ENCODE measurements around the gene ARMC9.

ARMC9 gene

DNA sequence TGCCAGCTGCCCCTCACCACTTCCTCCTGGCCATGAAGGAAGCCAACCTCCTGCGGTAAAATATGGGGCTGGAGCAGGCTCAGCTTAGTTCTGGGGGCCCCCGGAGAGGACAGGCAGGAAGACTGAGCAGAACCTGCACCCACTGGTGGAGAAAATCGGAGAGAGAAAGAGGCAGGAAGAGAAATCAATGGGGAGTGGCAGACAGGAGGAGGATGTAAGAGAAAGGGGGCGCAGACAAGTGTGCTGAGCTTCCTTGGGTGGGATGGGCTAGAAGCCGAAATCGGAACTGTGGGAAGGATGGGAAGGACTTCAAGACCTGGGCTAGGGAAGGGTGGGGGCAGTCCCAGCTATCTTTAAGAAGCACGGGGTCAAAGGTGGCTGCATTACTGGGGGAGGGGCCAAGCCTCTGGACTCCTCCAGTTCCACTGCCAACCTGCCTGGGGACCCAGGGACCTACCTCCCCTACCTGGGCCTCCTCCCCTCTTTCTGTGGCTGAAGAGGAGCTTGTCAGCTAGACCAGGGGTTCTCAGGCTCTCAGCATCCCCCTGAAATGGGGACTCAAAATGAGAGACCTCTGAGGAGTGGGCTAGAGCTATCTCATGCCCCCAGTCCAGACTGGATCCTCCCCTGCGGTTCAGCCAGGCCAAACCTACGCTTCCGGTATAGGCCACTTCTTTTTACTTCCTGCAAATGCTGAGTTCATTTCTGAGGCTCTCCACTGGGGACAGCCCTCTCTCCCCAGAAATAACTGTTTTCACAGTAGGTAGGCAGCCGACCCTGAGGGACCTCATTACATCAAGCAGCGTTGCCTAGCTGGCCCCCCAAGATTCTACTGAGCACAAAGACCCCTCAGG, 163.5 kb downstream of the ARMC9 start:
- peak; percentile 91 for DNase-seq (ENCODE audit: low spot score)
- in situ Hi-C loops (cut with MboI; ENCODE audit: low pct_unique_long_range_greater_than_20kb, low sequenced_read_pairs, unreplicated experiment), result no loop called here
- TF ChIP-seq, protein P1, sequence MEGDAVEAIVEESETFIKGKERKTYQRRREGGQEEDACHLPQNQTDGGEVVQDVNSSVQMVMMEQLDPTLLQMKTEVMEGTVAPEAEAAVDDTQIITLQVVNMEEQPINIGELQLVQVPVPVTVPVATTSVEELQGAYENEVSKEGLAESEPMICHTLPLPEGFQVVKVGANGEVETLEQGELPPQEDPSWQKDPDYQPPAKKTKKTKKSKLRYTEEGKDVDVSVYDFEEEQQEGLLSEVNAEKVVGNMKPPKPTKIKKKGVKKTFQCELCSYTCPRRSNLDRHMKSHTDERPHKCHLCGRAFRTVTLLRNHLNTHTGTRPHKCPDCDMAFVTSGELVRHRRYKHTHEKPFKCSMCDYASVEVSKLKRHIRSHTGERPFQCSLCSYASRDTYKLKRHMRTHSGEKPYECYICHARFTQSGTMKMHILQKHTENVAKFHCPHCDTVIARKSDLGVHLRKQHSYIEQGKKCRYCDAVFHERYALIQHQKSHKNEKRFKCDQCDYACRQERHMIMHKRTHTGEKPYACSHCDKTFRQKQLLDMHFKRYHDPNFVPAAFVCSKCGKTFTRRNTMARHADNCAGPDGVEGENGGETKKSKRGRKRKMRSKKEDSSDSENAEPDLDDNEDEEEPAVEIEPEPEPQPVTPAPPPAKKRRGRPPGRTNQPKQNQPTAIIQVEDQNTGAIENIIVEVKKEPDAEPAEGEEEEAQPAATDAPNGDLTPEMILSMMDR (IDR thresholded peaks at IDR 0.05; ENCODE audit: extremely low read depth, insufficient read depth, missing control alignments), result peak; percentile 37

DNA sequence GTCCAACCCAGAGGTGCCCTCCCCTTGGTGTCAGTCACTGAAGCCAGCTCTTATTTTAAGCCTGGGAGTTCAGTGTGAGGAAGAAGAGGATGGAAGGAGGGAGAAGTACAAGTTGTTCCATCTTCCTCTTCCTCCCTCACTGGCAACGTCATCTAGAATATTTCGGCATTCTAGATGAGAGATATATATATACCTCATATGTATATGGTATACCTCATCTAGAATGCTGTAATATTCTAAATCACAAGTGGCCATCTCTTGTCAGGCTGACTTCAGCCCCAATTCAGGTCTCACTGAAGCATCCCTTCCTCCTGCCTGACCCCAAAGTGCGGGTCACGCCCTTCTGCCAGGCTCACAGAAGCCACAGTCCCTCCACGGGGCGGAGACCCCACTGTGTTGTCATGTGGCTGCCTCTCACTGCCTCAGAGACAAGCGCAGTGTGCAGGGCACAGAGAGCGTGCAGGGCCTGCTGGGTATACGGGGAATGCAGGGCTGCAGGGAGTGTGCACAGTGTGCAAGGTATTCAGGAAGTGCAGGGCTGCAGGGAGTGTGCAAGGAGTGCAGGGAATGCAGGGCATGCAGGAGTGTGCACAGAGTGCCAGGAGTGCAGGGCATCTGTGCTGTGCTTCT, 164.2 kb downstream of the ARMC9 start:
- TF ChIP-seq, protein P1 (IDR thresholded peaks at IDR 0.05; ENCODE audit: extremely low read depth, insufficient read depth, missing control alignments), result no peak
- in situ Hi-C loops (cut with MboI; ENCODE audit: low pct_unique_long_range_greater_than_20kb, low sequenced_read_pairs, unreplicated experiment), result no loop called here
- DNase-seq (ENCODE audit: low spot score), result no peak

DNA sequence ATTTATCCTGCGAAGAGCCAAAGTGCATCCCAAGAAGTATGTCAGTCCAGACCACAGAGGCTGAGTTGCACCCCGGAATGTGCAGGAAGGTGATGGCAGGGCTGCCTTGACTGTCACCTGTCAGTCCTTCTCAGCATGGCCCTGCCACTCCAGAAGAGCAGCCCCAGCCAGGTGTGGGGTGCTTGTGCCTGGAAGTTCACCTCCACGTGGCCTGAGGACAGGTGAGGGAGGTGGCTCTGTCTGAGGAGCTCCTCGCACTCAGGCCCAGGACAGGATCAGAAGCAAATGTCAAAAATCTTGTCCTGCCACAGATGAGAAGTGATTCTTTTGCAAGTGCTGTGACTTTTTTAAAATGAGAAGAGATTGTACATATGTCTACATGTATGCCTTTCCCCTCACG, 165.6 kb downstream of the ARMC9 start:
- TF ChIP-seq, protein P1 (IDR thresholded peaks at IDR 0.05; ENCODE audit: extremely low read depth, insufficient read depth, missing control alignments), result no peak
- DNase-seq (ENCODE audit: low spot score), result no peak
- in situ Hi-C loops (cut with MboI; ENCODE audit: low pct_unique_long_range_greater_than_20kb, low sequenced_read_pairs, unreplicated experiment), result no loop called here

DNA sequence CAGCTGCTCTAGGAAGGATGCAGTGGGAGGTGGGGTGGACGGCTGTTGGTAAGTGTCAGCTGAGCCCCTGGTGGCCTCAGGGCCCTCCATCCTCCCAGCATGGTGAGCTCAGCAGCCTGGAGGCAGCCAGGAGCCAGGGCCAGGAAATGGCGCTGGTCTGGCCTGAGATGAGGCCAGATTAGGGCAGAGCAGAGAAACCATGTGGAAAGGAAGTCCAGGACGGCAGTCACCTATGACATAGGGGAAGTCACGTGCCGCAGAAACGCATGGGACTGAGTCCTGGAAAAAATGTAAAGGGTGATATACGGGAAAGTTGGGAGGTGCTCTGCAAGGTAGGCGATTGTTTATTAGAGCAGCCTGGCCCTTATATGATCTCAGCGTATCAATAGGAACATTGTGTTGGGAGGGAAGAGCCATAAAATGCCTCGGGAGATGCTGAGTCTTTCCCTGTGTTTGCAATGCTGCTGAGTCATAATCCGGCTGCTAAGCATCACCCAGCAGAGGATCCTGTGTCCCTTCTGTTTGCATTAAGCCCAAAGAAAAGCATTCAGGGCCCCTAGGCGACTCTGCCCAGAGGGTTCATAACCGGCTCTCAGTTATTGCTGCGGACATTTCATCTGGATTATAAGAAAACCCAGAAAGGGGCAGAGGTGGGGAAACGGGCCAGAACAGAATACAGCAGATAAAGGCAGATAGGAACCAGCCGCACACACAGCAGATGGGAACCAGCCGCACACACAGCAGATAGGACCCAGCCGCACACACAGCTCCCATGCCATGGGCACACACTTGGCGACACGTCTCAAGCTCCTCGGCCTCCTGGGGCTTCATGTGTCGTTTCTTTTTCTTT, 166.8 kb downstream of the ARMC9 start:
- in situ Hi-C loops (cut with MboI; ENCODE audit: low pct_unique_long_range_greater_than_20kb, low sequenced_read_pairs, unreplicated experiment), result no loop called here
- no peak for DNase-seq (ENCODE audit: low spot score)
- TF ChIP-seq, protein P1 (IDR thresholded peaks at IDR 0.05; ENCODE audit: extremely low read depth, insufficient read depth, missing control alignments), result no peak

- TF ChIP-seq, protein P1 (IDR thresholded peaks at IDR 0.05; ENCODE audit: extremely low read depth, insufficient read depth, missing control alignments), result no peak
- DNase-seq (ENCODE audit: low spot score), result no peak
- in situ Hi-C loops (cut with MboI; ENCODE audit: low pct_unique_long_range_greater_than_20kb, low sequenced_read_pairs, unreplicated experiment), result no loop called here
Measured at GRCh38 chr2:231367178-231367577, 168.7 kb downstream of the ARMC9 start.
